ENCODE results near the gene DLGAP1.

DLGAP1 gene

GRCh38 chr18:3761266-3761665 lies 693.8 kb downstream of the DLGAP1 start:
- Histone ChIP-seq H3K9ac (ENCODE audit: low read depth in 1 of 2, low read length in 2 of 2) (no peak overlapping the region), H3K27me3 (ENCODE audit: control insufficient read depth in 1 of 2, insufficient read depth in 2 of 2, low read length in 2 of 2) (no peaks in the 10 kb centered on the region), H3K27ac (ENCODE audit: low read depth, low read length) (no peak overlapping the region)

GRCh38 chr18:3760741-3761140 lies 694.4 kb downstream of the DLGAP1 start:
- Histone ChIP-seq H3K27me3 (ENCODE audit: control insufficient read depth in 1 of 2, insufficient read depth in 2 of 2, low read length in 2 of 2) (no peaks in the 10 kb centered on the region), H3K9ac (ENCODE audit: low read depth in 1 of 2, low read length in 2 of 2) (no peak overlapping the region), H3K27ac (ENCODE audit: low read depth, low read length) (no peak overlapping the region), H3K36me3 (ENCODE audit: control insufficient read depth in 1 of 2, insufficient read depth in 2 of 2, low read length in 2 of 2) (no peaks in the 10 kb centered on the region), H3K4me3 (ENCODE audit: low read depth in 1 of 2, low read length in 2 of 2) (no peak overlapping the region), H3K9me3 (ENCODE audit: control insufficient read depth in 1 of 2, low read length in 2 of 2) (no peaks in the 10 kb centered on the region), H3K4me1 (ENCODE audit: control insufficient read depth in 1 of 2, insufficient read depth in 2 of 2, low read length in 2 of 2) (no peaks in the 10 kb centered on the region)

More at GRCh38 chr18:3761266-3761665, 693.8 kb downstream of the DLGAP1 start:
- H3K4me3 ChIP-seq (ENCODE audit: low read depth in 1 of 2, low read length in 2 of 2) = no peak overlapping the region
- H3K9me3 ChIP-seq (ENCODE audit: control insufficient read depth in 1 of 2, low read length in 2 of 2) = no peaks in the 10 kb centered on the region
- no peaks in the 10 kb centered on the region for H3K36me3 ChIP-seq (ENCODE audit: control insufficient read depth in 1 of 2, insufficient read depth in 2 of 2, low read length in 2 of 2)
- no peaks in the 10 kb centered on the region for H3K4me1 ChIP-seq (ENCODE audit: control insufficient read depth in 1 of 2, insufficient read depth in 2 of 2, low read length in 2 of 2)

- no peak overlapping the region for H3K27ac ChIP-seq (ENCODE audit: low read depth, low read length)
- H3K36me3 ChIP-seq (ENCODE audit: control insufficient read depth in 1 of 2, insufficient read depth in 2 of 2, low read length in 2 of 2) = no peaks in the 10 kb centered on the region
- H3K4me1 ChIP-seq (ENCODE audit: control insufficient read depth in 1 of 2, insufficient read depth in 2 of 2, low read length in 2 of 2) = no peaks in the 10 kb centered on the region
- H3K4me3 ChIP-seq (ENCODE audit: low read depth in 1 of 2, low read length in 2 of 2) = no peak overlapping the region
- no peaks in the 10 kb centered on the region for H3K9me3 ChIP-seq (ENCODE audit: control insufficient read depth in 1 of 2, low read length in 2 of 2)
- no peaks in the 10 kb centered on the region for H3K27me3 ChIP-seq (ENCODE audit: control insufficient read depth in 1 of 2, insufficient read depth in 2 of 2, low read length in 2 of 2)
- H3K9ac ChIP-seq (ENCODE audit: low read depth in 1 of 2, low read length in 2 of 2) = no peak overlapping the region
Observed at GRCh38 chr18:3759099-3759498, 696.0 kb downstream of the DLGAP1 start.

DNA sequence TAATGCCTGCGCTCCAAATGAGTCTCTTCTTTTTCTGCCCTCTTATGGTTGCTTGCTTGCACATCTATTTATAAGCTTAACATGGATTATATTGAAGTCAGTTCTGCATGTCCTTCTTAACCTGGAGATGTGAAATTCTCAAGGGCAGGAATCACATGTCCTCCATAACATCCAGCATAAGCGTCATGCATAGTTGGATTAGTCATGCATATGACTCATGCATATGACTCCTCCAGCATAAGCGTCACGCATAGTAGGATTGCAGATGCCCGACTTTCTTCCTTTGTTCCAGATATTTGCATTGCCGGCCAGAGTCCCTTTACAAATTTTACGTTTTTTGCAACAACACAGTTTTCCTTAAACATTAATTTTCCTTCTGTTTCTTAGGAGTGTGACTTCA lies 696.6 kb downstream of the DLGAP1 start:
- H3K4me1 ChIP-seq (ENCODE audit: control insufficient read depth in 1 of 2, insufficient read depth in 2 of 2, low read length in 2 of 2) = no peaks in the 10 kb centered on the region
- H3K9ac ChIP-seq (ENCODE audit: low read depth in 1 of 2, low read length in 2 of 2) = no peak overlapping the region
- H3K27ac ChIP-seq (ENCODE audit: low read depth, low read length) = no peak overlapping the region
- H3K4me3 ChIP-seq (ENCODE audit: low read depth in 1 of 2, low read length in 2 of 2) = no peak overlapping the region
- no peaks in the 10 kb centered on the region for H3K9me3 ChIP-seq (ENCODE audit: control insufficient read depth in 1 of 2, low read length in 2 of 2)
- no peaks in the 10 kb centered on the region for H3K36me3 ChIP-seq (ENCODE audit: control insufficient read depth in 1 of 2, insufficient read depth in 2 of 2, low read length in 2 of 2)
- no peaks in the 10 kb centered on the region for H3K27me3 ChIP-seq (ENCODE audit: control insufficient read depth in 1 of 2, insufficient read depth in 2 of 2, low read length in 2 of 2)

GRCh38 chr18:3757361-3757760 lies 697.7 kb downstream of the DLGAP1 start:
- Histone ChIP-seq H3K4me1 (ENCODE audit: control insufficient read depth in 1 of 2, insufficient read depth in 2 of 2, low read length in 2 of 2) (no peaks in the 10 kb centered on the region), H3K27ac (ENCODE audit: low read depth, low read length) (no peak overlapping the region), H3K9ac (ENCODE audit: low read depth in 1 of 2, low read length in 2 of 2) (no peak overlapping the region), H3K27me3 (ENCODE audit: control insufficient read depth in 1 of 2, insufficient read depth in 2 of 2, low read length in 2 of 2) (no peaks in the 10 kb centered on the region), H3K36me3 (ENCODE audit: control insufficient read depth in 1 of 2, insufficient read depth in 2 of 2, low read length in 2 of 2) (no peaks in the 10 kb centered on the region), H3K9me3 (ENCODE audit: control insufficient read depth in 1 of 2, low read length in 2 of 2) (no peaks in the 10 kb centered on the region), H3K4me3 (ENCODE audit: low read depth in 1 of 2, low read length in 2 of 2) (no peak overlapping the region)

- H3K4me1 ChIP-seq (ENCODE audit: control insufficient read depth in 1 of 2, insufficient read depth in 2 of 2, low read length in 2 of 2) = peaks cover 0 to under 1% of the 10 kb centered on the region in 2 donors
- no peaks in the 10 kb centered on the region for H3K27me3 ChIP-seq (ENCODE audit: control insufficient read depth in 1 of 2, insufficient read depth in 2 of 2, low read length in 2 of 2)
- no peak overlapping the region for H3K27ac ChIP-seq (ENCODE audit: low read depth, low read length)
- H3K9ac ChIP-seq (ENCODE audit: low read depth in 1 of 2, low read length in 2 of 2) = no peak overlapping the region
- no peak overlapping the region for H3K4me3 ChIP-seq (ENCODE audit: low read depth in 1 of 2, low read length in 2 of 2)
- H3K9me3 ChIP-seq (ENCODE audit: control insufficient read depth in 1 of 2, low read length in 2 of 2) = no peaks in the 10 kb centered on the region
- no peaks in the 10 kb centered on the region for H3K36me3 ChIP-seq (ENCODE audit: control insufficient read depth in 1 of 2, insufficient read depth in 2 of 2, low read length in 2 of 2)
Observed at GRCh38 chr18:3753106-3753505, 702.0 kb downstream of the DLGAP1 start.

- H3K36me3 ChIP-seq (ENCODE audit: control insufficient read depth in 1 of 2, insufficient read depth in 2 of 2, low read length in 2 of 2) = no peaks in the 10 kb centered on the region
- H3K9me3 ChIP-seq (ENCODE audit: control insufficient read depth in 1 of 2, low read length in 2 of 2) = no peaks in the 10 kb centered on the region
- peaks cover 0 to 7% of the 10 kb centered on the region in 2 donors for H3K4me1 ChIP-seq (ENCODE audit: control insufficient read depth in 1 of 2, insufficient read depth in 2 of 2, low read length in 2 of 2)
- H3K27me3 ChIP-seq (ENCODE audit: control insufficient read depth in 1 of 2, insufficient read depth in 2 of 2, low read length in 2 of 2) = no peaks in the 10 kb centered on the region
- no peak overlapping the region for H3K27ac ChIP-seq (ENCODE audit: low read depth, low read length)
- no peak overlapping the region for H3K9ac ChIP-seq (ENCODE audit: low read depth in 1 of 2, low read length in 2 of 2)
- H3K4me3 ChIP-seq (ENCODE audit: low read depth in 1 of 2, low read length in 2 of 2) = no peak overlapping the region
Observed at GRCh38 chr18:3748086-3748485, 707.0 kb downstream of the DLGAP1 start.

DNA sequence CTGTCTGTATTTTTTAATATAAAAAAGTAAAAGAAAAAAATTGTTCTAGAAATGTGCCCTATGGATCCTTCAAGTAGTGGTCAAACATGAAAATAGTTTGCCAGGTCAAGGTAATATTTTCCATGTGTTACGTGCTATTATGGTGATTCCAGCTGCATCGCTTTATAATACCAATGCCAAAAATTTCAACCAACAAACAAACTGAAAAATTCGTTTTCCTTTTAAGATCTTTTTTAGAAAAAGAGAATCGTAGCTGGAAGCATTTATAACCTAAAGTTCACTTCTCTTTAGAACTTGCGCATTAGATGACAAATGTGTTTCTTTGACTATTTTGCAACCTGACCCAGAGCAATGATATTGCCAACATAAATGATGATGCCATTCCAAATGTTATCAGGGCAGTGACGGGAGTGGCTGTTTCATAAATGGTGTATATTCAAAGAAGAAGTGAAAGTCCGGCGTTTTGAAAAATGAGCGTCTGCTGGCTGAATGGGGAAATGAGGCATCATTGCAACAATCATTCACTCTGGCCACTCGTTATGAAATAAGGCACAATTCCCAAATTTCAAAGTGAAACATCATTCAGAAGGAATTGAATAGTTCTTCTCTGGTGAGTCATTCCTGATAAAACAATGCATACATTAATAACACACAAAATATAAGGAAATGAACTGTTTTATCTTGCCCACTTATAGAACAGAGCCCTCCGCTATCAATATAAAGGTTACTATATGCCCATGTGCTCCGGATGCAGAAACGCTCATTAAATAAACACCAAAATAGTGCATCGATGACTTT lies 707.7 kb downstream of the DLGAP1 start:
- H3K36me3 ChIP-seq (ENCODE audit: control insufficient read depth in 1 of 2, insufficient read depth in 2 of 2, low read length in 2 of 2) = no peaks in the 10 kb centered on the region
- H3K27ac ChIP-seq (ENCODE audit: low read depth, low read length) = no peak overlapping the region
- H3K9ac ChIP-seq (ENCODE audit: low read depth in 1 of 2, low read length in 2 of 2) = no peak overlapping the region
- H3K9me3 ChIP-seq (ENCODE audit: control insufficient read depth in 1 of 2, low read length in 2 of 2) = no peaks in the 10 kb centered on the region
- no peaks in the 10 kb centered on the region for H3K27me3 ChIP-seq (ENCODE audit: control insufficient read depth in 1 of 2, insufficient read depth in 2 of 2, low read length in 2 of 2)
- H3K4me1 ChIP-seq (ENCODE audit: control insufficient read depth in 1 of 2, insufficient read depth in 2 of 2, low read length in 2 of 2) = peaks cover 0 to 7% of the 10 kb centered on the region in 2 donors
- no peak overlapping the region for H3K4me3 ChIP-seq (ENCODE audit: low read depth in 1 of 2, low read length in 2 of 2)

- no peak overlapping the region for H3K9ac ChIP-seq (ENCODE audit: low read depth in 1 of 2, low read length in 2 of 2)
- H3K36me3 ChIP-seq (ENCODE audit: control insufficient read depth in 1 of 2, insufficient read depth in 2 of 2, low read length in 2 of 2) = no peaks in the 10 kb centered on the region
- H3K27ac ChIP-seq (ENCODE audit: low read depth, low read length) = no peak overlapping the region
- peaks cover 0 to 2% of the 10 kb centered on the region in 2 donors for H3K9me3 ChIP-seq (ENCODE audit: control insufficient read depth in 1 of 2, low read length in 2 of 2)
- no peak overlapping the region for H3K4me3 ChIP-seq (ENCODE audit: low read depth in 1 of 2, low read length in 2 of 2)
- no peaks in the 10 kb centered on the region for H3K27me3 ChIP-seq (ENCODE audit: control insufficient read depth in 1 of 2, insufficient read depth in 2 of 2, low read length in 2 of 2)
- peaks cover 0 to under 1% of the 10 kb centered on the region in 2 donors for H3K4me1 ChIP-seq (ENCODE audit: control insufficient read depth in 1 of 2, insufficient read depth in 2 of 2, low read length in 2 of 2)
Observed at GRCh38 chr18:3742541-3742940, 712.6 kb downstream of the DLGAP1 start.

DNA sequence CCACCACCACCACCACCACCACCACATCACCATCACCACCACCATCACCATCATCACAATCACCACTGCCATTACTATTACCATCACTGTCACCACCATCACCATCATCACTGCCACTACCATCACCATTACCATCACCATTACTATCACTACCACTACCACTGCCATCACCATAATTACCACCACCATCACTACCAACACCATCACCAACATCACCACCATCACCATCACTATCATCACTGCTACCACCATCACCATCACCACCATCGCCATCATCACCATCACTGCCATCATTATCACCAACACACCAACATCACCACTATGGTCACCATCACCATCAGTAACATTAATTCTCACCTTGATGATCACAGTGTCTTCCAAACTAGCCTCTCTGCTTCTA lies 713.8 kb downstream of the DLGAP1 start:
- H3K4me1 ChIP-seq (ENCODE audit: control insufficient read depth in 1 of 2, insufficient read depth in 2 of 2, low read length in 2 of 2) = no peaks in the 10 kb centered on the region
- H3K36me3 ChIP-seq (ENCODE audit: control insufficient read depth in 1 of 2, insufficient read depth in 2 of 2, low read length in 2 of 2) = no peaks in the 10 kb centered on the region
- no peak overlapping the region for H3K27ac ChIP-seq (ENCODE audit: low read depth, low read length)
- no peak overlapping the region for H3K9ac ChIP-seq (ENCODE audit: low read depth in 1 of 2, low read length in 2 of 2)
- H3K4me3 ChIP-seq (ENCODE audit: low read depth in 1 of 2, low read length in 2 of 2) = no peak overlapping the region
- peaks cover 0 to 2% of the 10 kb centered on the region in 2 donors for H3K9me3 ChIP-seq (ENCODE audit: control insufficient read depth in 1 of 2, low read length in 2 of 2)
- H3K27me3 ChIP-seq (ENCODE audit: control insufficient read depth in 1 of 2, insufficient read depth in 2 of 2, low read length in 2 of 2) = no peaks in the 10 kb centered on the region

Measured in duodenal mucosa (tissue), 2 donors.